H9 (cell line): ENCODE data around the gene CTAG2. TPM values are rescaled to one million over a fixed set of nuclear protein-coding genes. Genes with fewer than 3 reads are reported as not detected.
"Not testable (repeated sequence)": the region's sequence is repeated elsewhere in the genome, so short reads cannot be mapped to it uniquely, and the experiment has no call there.

Source experiments
- DNase-seq: peaks from one replicate; pipeline ENCODE4 v3.0.0-alpha.2; 2017
- H2AFZ ChIP-seq: one replicate; pipeline ENCODE4 v1.6.1; 2013; ENCODE audit warnings: mild to moderate bottlenecking, low read length, control low read depth, moderate library complexity
- H2AK5ac ChIP-seq: 2 replicates; pipeline ENCODE4 v1.6.1; 2013; ENCODE audit warnings: low read length, control low read depth, mixed read lengths; ENCODE audit not compliant: insufficient read length
- H2BK120ac ChIP-seq: one replicate; pipeline ENCODE4 v1.6.1; 2013; ENCODE audit warnings: low read depth, mild to moderate bottlenecking, low read length, control low read depth, inconsistent platforms; ENCODE audit not compliant: poor library complexity, severe bottlenecking
- H2BK12ac ChIP-seq: 2 replicates; pipeline ENCODE4 v1.6.1; 2013; ENCODE audit warnings: low read length, control low read depth, mixed read lengths, low read depth; ENCODE audit not compliant: insufficient read length
- H2BK15ac ChIP-seq: 2 replicates; pipeline ENCODE4 v1.6.1; 2013; ENCODE audit warnings: low read depth, low read length, control low read depth
- H2BK20ac ChIP-seq: one replicate; pipeline ENCODE4 v1.6.1; 2013; ENCODE audit warnings: low read depth, mild to moderate bottlenecking, low read length, control low read depth, inconsistent platforms; ENCODE audit not compliant: poor library complexity, severe bottlenecking
- H2BK5ac ChIP-seq: 2 replicates; pipeline ENCODE4 v1.6.1; 2013; ENCODE audit warnings: low read length, control low read depth, mixed read lengths; ENCODE audit not compliant: insufficient read length
- H3K14ac ChIP-seq: 2 replicates; pipeline ENCODE4 v1.6.1; 2013; ENCODE audit warnings: low read length, control low read depth; ENCODE audit not compliant: insufficient read depth
- H3K18ac ChIP-seq: 2 replicates; pipeline ENCODE4 v1.6.1; 2013; ENCODE audit warnings: low read depth, mild to moderate bottlenecking, mixed read lengths, low read length, control low read depth; ENCODE audit not compliant: insufficient read length
- H3K23ac ChIP-seq: 2 replicates; pipeline ENCODE4 v1.6.1; 2013; ENCODE audit warnings: low read length, control low read depth, mixed read lengths, low read depth; ENCODE audit not compliant: insufficient read length
- H3K23me2 ChIP-seq: 2 replicates; pipeline ENCODE4 v1.6.1; 2013; ENCODE audit warnings: low read depth, mild to moderate bottlenecking, mixed read lengths, low read length, control low read depth; ENCODE audit not compliant: insufficient read length, poor library complexity, severe bottlenecking
- H3K27ac ChIP-seq: 2 replicates; pipeline ENCODE4 v1.5.1; 2013; ENCODE audit warnings: low read length, control low read depth, mixed read lengths, low read depth; ENCODE audit not compliant: insufficient read length
- H3K27me3 ChIP-seq: 2 replicates; pipeline ENCODE4 v1.6.1; 2013; ENCODE audit warnings: low read length, control low read depth, inconsistent platforms; ENCODE audit not compliant: insufficient read depth
- H3K4ac ChIP-seq: 2 replicates; pipeline ENCODE4 v1.6.1; 2013; ENCODE audit warnings: low read depth, mild to moderate bottlenecking, control low read depth, inconsistent platforms, low read length, moderate library complexity
- H3K4me1 ChIP-seq: 2 replicates; pipeline ENCODE4 v1.6.1; 2013; ENCODE audit warnings: low read length, control low read depth, inconsistent platforms; ENCODE audit not compliant: insufficient read depth
- H3K4me2 ChIP-seq: 2 replicates; pipeline ENCODE4 v1.6.1; 2013; ENCODE audit warnings: low read length, control low read depth, mixed read lengths; ENCODE audit not compliant: insufficient read length, insufficient read depth
- H3K56ac ChIP-seq: 2 replicates; pipeline ENCODE4 v1.6.1; 2013; ENCODE audit warnings: low read depth, mild to moderate bottlenecking, mixed read lengths, low read length, control low read depth; ENCODE audit not compliant: insufficient read length
- H3K79me1 ChIP-seq: 2 replicates; pipeline ENCODE4 v1.6.1; 2013; ENCODE audit warnings: low read depth, mild to moderate bottlenecking, moderate library complexity, low read length, control low read depth, inconsistent platforms; ENCODE audit not compliant: insufficient read depth, poor library complexity, severe bottlenecking
- H3K79me2 ChIP-seq: 2 replicates; pipeline ENCODE4 v1.6.1; 2013; ENCODE audit warnings: low read length, control low read depth, inconsistent platforms; ENCODE audit not compliant: insufficient read depth
- H3K9ac ChIP-seq: 2 replicates; pipeline ENCODE4 v1.6.1; 2013; ENCODE audit warnings: low read length, control low read depth, mixed read lengths; ENCODE audit not compliant: insufficient read length; ENCODE audit errors: extremely low read depth
- H3K9me3 ChIP-seq: one replicate; pipeline ENCODE4 v1.6.1; 2013; ENCODE audit warnings: low read depth, low read length, inconsistent platforms; ENCODE audit not compliant: control insufficient read depth
- H3T11ph ChIP-seq: one replicate; pipeline ENCODE4 v1.6.1; 2013; ENCODE audit warnings: mild to moderate bottlenecking, low read length, control low read depth, inconsistent platforms
- H4K20me1 ChIP-seq: one replicate; pipeline ENCODE4 v1.6.1; 2013; ENCODE audit not compliant: control insufficient read depth, insufficient read length, insufficient read depth
- H4K5ac ChIP-seq: 2 replicates; pipeline ENCODE4 v1.6.1; 2013; ENCODE audit warnings: low read depth, mild to moderate bottlenecking, mixed read lengths, low read length, control low read depth; ENCODE audit not compliant: insufficient read length
- H4K8ac ChIP-seq: replicated peaks from 2 replicates; pipeline ENCODE4 v1.6.1; 2013; ENCODE audit warnings: low read length, control low read depth, mixed read lengths, low read depth; ENCODE audit not compliant: insufficient read length
- H4K91ac ChIP-seq: 2 replicates; pipeline ENCODE4 v1.6.1; 2013; ENCODE audit warnings: low read depth, mild to moderate bottlenecking, moderate library complexity, mixed read lengths, low read length, control low read depth; ENCODE audit not compliant: insufficient read length
- H3K27ac Mint-ChIP-seq, 3 experiments: 2 replicates in 2 of 3; 3 replicates in 1 of 3; pipeline ENCODE4 v1.8.0; 2020 to 2021; ENCODE audit warnings: mixed read lengths in 3 of 3, mild to moderate bottlenecking in 1 of 3, moderate library complexity in 1 of 3
- H3K27me3 Mint-ChIP-seq: 2 replicates; pipeline ENCODE4 v1.8.0; 2021; ENCODE audit warnings: low read depth, mild to moderate bottlenecking, moderate library complexity, mixed read lengths
- H3K36me3 Mint-ChIP-seq, 3 experiments: 2 replicates in 2 of 3; 3 replicates in 1 of 3; pipeline ENCODE4 v1.8.0; 2020 to 2021; ENCODE audit warnings: low read depth in 3 of 3, mixed read lengths in 3 of 3; ENCODE audit not compliant: insufficient read depth in 1 of 3
- H3K4me1 Mint-ChIP-seq, 2 experiments: 2 replicates each; pipeline ENCODE4 v1.8.0; 2020; ENCODE audit warnings: mixed read lengths in 2 of 2
- H3K4me3 Mint-ChIP-seq, 2 experiments: 2 replicates in 1 of 2; 3 replicates in 1 of 2; pipeline ENCODE4 v1.8.0; 2020 to 2021; ENCODE audit warnings: mild to moderate bottlenecking in 2 of 2, mixed read lengths in 2 of 2, moderate library complexity in 1 of 2
- H3K9me3 Mint-ChIP-seq, 2 experiments: 2 replicates in 1 of 2; 3 replicates in 1 of 2; pipeline ENCODE4 v1.8.0; 2020; ENCODE audit warnings: mild to moderate bottlenecking in 2 of 2, mixed read lengths in 2 of 2, moderate library complexity in 1 of 2
- WGBS: extraction: QIAGEN DNeasy Blood & Tissue Kit; methylation state at CpG from one replicate; pipeline ENCODE4 v1.1.7; 2013; ENCODE audit warnings: missing lambda C conversion rate, low lambda C conversion rate, mixed read lengths; ENCODE audit not compliant: insufficient read length; ENCODE audit errors: extremely low coverage; 5-methylcytosine and 5-hydroxymethylcytosine counted together
- total RNA-seq: library from RNA; stranded (reverse); gene quantifications from 2 replicates; pipeline ENCODE4 v1.2.1, GENCODE V29; 2021

Gene CTAG2
- total RNA-seq, 1 experiment from 2014 or later, result not detected

DNA sequence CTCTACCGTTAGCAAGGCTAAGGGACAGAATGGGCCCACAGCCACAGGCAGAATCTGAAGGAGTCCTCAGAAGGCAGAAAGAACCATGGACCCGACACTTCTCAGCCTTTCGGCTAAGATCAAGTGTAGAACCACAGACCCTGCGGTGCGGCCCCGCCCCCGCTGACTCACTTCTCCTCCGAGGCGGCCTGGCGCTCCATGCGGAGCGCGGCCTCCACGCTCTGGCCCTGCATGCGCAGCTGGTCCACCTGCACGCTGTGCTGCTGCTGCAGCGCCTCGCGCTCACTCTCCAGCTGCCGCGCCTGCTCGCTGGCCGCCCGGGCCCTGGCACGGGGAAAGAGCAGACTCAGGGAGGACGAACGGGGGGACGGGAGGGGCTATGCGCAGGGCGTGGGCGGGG is 9.7 kb downstream of the CTAG2 start:
- H3K56ac ChIP-seq, H4K20me1 ChIP-seq, H3K79me1 ChIP-seq, H3K9me3 Mint-ChIP-seq, H3K23ac ChIP-seq, H3K4ac ChIP-seq, H2BK5ac ChIP-seq, H3K18ac ChIP-seq, H3K4me1 ChIP-seq, H3K79me2 ChIP-seq, H3K27me3 ChIP-seq, H4K8ac ChIP-seq, H3T11ph ChIP-seq, H3K27ac ChIP-seq, H2BK12ac ChIP-seq, H2BK120ac ChIP-seq, H3K27me3 Mint-ChIP-seq, H2AFZ ChIP-seq, H3K4me1 Mint-ChIP-seq, H4K91ac ChIP-seq, H2BK15ac ChIP-seq, H2BK20ac ChIP-seq, H3K9ac ChIP-seq, H3K27ac Mint-ChIP-seq, H3K14ac ChIP-seq, H4K5ac ChIP-seq, H3K23me2 ChIP-seq, H2AK5ac ChIP-seq, H3K4me3 Mint-ChIP-seq, H3K4me2 ChIP-seq, DNase-seq, H3K9me3 ChIP-seq, H3K36me3 Mint-ChIP-seq: not testable (repeated sequence)
- no CpG with 5 or more reads among the region's 31 CpGs for WGBS

DNA sequence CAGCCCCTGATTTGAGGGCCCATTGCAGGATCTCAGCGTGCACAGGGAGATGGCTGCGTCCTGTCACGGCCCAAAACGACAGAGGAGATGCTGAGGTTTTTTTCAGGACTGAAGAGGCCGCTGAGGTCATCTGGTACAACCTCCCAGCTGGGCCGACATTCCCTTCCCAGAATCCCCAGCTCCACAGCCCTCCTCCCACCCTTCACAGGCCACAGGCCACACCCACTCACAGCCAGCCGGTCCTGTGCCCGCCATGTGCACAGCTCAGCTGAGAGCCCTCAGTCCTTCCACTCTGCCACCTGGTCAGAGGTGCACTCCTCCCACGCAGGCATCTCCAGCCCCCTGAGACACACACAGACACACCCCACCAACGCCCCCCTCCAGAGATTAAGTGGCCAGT is 11.6 kb downstream of the CTAG2 start:
- H3K9me3 Mint-ChIP-seq, H3K23ac ChIP-seq, H3K4me1 Mint-ChIP-seq, H4K91ac ChIP-seq, H3K9ac ChIP-seq, H2BK20ac ChIP-seq, H3K4me3 Mint-ChIP-seq, H3K14ac ChIP-seq, H3K4ac ChIP-seq, H3K79me2 ChIP-seq, H3K4me1 ChIP-seq, H2AK5ac ChIP-seq, H3K4me2 ChIP-seq, H3K79me1 ChIP-seq, H2BK5ac ChIP-seq, H3K9me3 ChIP-seq, DNase-seq, H3T11ph ChIP-seq, H2BK15ac ChIP-seq, H2BK120ac ChIP-seq, H3K18ac ChIP-seq, H2BK12ac ChIP-seq, H3K23me2 ChIP-seq, H3K56ac ChIP-seq, H2AFZ ChIP-seq, H4K5ac ChIP-seq, H3K36me3 Mint-ChIP-seq, H3K27me3 Mint-ChIP-seq, H3K27me3 ChIP-seq, H3K27ac ChIP-seq, H4K8ac ChIP-seq, H4K20me1 ChIP-seq, H3K27ac Mint-ChIP-seq: not testable (repeated sequence)
- no CpG with 5 or more reads among the region's 10 CpGs for WGBS
